ENCODE data around the gene COQ8B. TPM values are rescaled to one million over a fixed set of nuclear protein-coding genes. Genes with fewer than 3 reads are reported as not detected.

Gene COQ8B
- total and polyA plus RNA-seq, 4 donors = 34.7 to 78.8 (median 52.3) TPM

- 88 to 96% methylated on average over 7 of the region's 7 CpGs for WGBS, 2 donors
These were observed 47.6 kb downstream of the COQ8B start for GRCh38 chr19:40668991-40669614.

GRCh38 chr19:40667602-40668001 lies 49.1 kb downstream of the COQ8B start:
- ATAC-seq (ENCODE audit: insufficient read depth, low FRiP score) (no peak), DNase-seq (no peak)
- Histone ChIP-seq H3K27me3 (ENCODE audit: control insufficient read depth in 3 of 3, insufficient read depth in 3 of 3, low read length in 2 of 3) (no peaks in the 10 kb centered on the region), H3K36me3 (ENCODE audit: control insufficient read depth in 4 of 4, insufficient read depth in 4 of 4, low read length in 4 of 4) (peaks cover 13 to 44% (median 39%) of the 10 kb centered on the region in 4 donors), H3K9me3 (ENCODE audit: control insufficient read depth in 4 of 4, insufficient read depth in 3 of 4, low read length in 3 of 4) (peaks cover 0 to 5% (median 2%) of the 10 kb centered on the region in 4 donors), H3K9ac (ENCODE audit: insufficient read depth in 1 of 2, low read length in 2 of 2) (no peak overlapping the region), H3K4me1 (ENCODE audit: control insufficient read depth in 5 of 5, insufficient read depth in 5 of 5, low read length in 5 of 5) (peaks cover 0 to 7% (median 2%) of the 10 kb centered on the region in 5 donors), H3K27ac (ENCODE audit: low read depth in 1 of 2, low read length in 1 of 2) (no peak overlapping the region), H3K4me3 (no peak overlapping the region)
- 95 to 97% methylated on average over 14 of the region's 14 CpGs for WGBS, 2 donors
- no peak for TF ChIP-seq CTCF (IDR thresholded peaks at IDR 0.05; ENCODE audit: control extremely low read depth, extremely low read depth)

More at GRCh38 chr19:40668991-40669614, 47.6 kb downstream of the COQ8B start:
- H3K9ac ChIP-seq (ENCODE audit: insufficient read depth in 1 of 2, low read length in 2 of 2) = no peak overlapping the region
- no peak overlapping the region for H3K4me3 ChIP-seq
- no peaks in the 10 kb centered on the region for H3K4me1 ChIP-seq (ENCODE audit: control insufficient read depth in 5 of 5, insufficient read depth in 5 of 5, low read length in 5 of 5)
- H3K27me3 ChIP-seq (ENCODE audit: control insufficient read depth in 3 of 3, insufficient read depth in 3 of 3, low read length in 2 of 3) = no peaks in the 10 kb centered on the region
- TF ChIP-seq CTCF (IDR thresholded peaks at IDR 0.05; ENCODE audit: control extremely low read depth, extremely low read depth) = no peak
- H3K36me3 ChIP-seq (ENCODE audit: control insufficient read depth in 4 of 4, insufficient read depth in 4 of 4, low read length in 4 of 4) = peaks cover 14 to 54% (median 50%) of the 10 kb centered on the region in 4 donors
- H3K27ac ChIP-seq (ENCODE audit: low read depth in 1 of 2, low read length in 1 of 2) = no peak overlapping the region
- no peak for ATAC-seq (ENCODE audit: insufficient read depth, low FRiP score)
- peaks cover 0 to 5% (median 2%) of the 10 kb centered on the region in 4 donors for H3K9me3 ChIP-seq (ENCODE audit: control insufficient read depth in 4 of 4, insufficient read depth in 3 of 4, low read length in 3 of 4)
- DNase-seq = no peak

GRCh38 chr19:40666803-40667438 lies 49.8 kb downstream of the COQ8B start:
- Histone ChIP-seq H3K4me1 (ENCODE audit: control insufficient read depth in 5 of 5, insufficient read depth in 5 of 5, low read length in 5 of 5) (peaks cover 0 to 7% (median 2%) of the 10 kb centered on the region in 5 donors), H3K27me3 (ENCODE audit: control insufficient read depth in 3 of 3, insufficient read depth in 3 of 3, low read length in 2 of 3) (no peaks in the 10 kb centered on the region), H3K9ac (ENCODE audit: insufficient read depth in 1 of 2, low read length in 2 of 2) (no peak overlapping the region), H3K4me3 (no peak overlapping the region), H3K9me3 (ENCODE audit: control insufficient read depth in 4 of 4, insufficient read depth in 3 of 4, low read length in 3 of 4) (peaks cover 0 to 5% (median 2%) of the 10 kb centered on the region in 4 donors), H3K36me3 (ENCODE audit: control insufficient read depth in 4 of 4, insufficient read depth in 4 of 4, low read length in 4 of 4) (peaks cover 12 to 38% (median 33%) of the 10 kb centered on the region in 4 donors), H3K27ac (ENCODE audit: low read depth in 1 of 2, low read length in 1 of 2) (peak overlapping the region in 1 of 2 donors; percentile 11)
- 91 to 93% methylated on average over 14 of the region's 14 CpGs for WGBS, 2 donors
- DNase-seq (no peak), ATAC-seq (ENCODE audit: insufficient read depth, low FRiP score) (no peak)
- no peak for TF ChIP-seq CTCF (IDR thresholded peaks at IDR 0.05; ENCODE audit: control extremely low read depth, extremely low read depth)
